ENCODE measurements around the gene PLXNA1. TPM values are rescaled to one million over a fixed set of nuclear protein-coding genes. Genes with fewer than 3 reads are reported as not detected.
A peak's percentile ranks its signal among the peaks of the same experiment; 100 is the strongest.

Gene PLXNA1
- total and polyA plus RNA-seq, 2 of the 8 experiments (the other 6 are each of a cell fraction or from before 2014, with no cell fraction given) = 47.5 to 54.9 TPM

DNA sequence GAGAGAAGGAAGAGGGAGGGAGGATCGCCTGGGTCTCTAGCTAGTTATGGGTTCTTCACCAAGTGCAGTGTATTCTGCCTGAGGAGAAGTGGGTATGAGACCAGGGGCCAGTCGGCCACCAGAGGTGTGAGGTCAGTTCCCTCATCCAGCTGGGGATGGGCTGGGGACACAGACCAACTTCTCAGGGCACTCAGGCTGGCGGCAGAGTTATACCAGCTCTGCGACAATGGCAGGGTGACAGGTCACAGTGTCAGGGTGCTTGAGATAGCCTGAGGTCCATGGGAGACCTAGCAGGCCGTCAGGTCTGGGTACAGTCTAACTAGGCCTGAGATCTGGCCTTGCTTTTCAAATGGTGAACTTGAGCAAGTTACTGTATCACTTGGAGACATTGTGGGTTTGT is 31.4 kb upstream of the PLXNA1 start:
- DNase-seq (ENCODE audit: low read depth in 1 of 2, low spot score in 2 of 2) (no peak), FAIRE-seq (no peak)
- Histone ChIP-seq H2BK120ac (replicated peaks; ENCODE audit: low read depth, low read length) (no peak overlapping the region), H3K9me3 (ENCODE audit: insufficient read depth in 2 of 2, low read depth in 1 of 2, low read length in 1 of 2) (no peaks in the 10 kb centered on the region), H4K5ac (ENCODE audit: insufficient read length, low read depth, low read length) (no peak overlapping the region), H3K23me2 (ENCODE audit: low read depth, low read length) (no peaks in the 10 kb centered on the region), H3K4ac (replicated peaks; ENCODE audit: insufficient read length, low read depth, low read length) (no peak overlapping the region), H2AK5ac (ENCODE audit: low read depth, low read length) (no peak overlapping the region), H2BK12ac (ENCODE audit: low read depth, low read length) (no peak overlapping the region), H4K20me1 (replicated peaks in 1 of 2; ENCODE audit: control insufficient read depth in 1 of 2, insufficient read depth in 2 of 2, low read length in 2 of 2) (peaks cover 0 to 2% of the 10 kb centered on the region in 2 experiments), H4K8ac (ENCODE audit: extremely low read depth, insufficient read depth, low read length) (no peak overlapping the region), H3K79me1 (ENCODE audit: low read depth, low read length) (no peaks in the 10 kb centered on the region), H3K27ac (ENCODE audit: low read depth, low read length) (no peak overlapping the region), H3K27me3 (replicated peaks in 1 of 4; ENCODE audit: control insufficient read depth in 3 of 4, extremely low read depth in 1 of 4, insufficient read depth in 3 of 4, low read length in 3 of 4) (no peaks in the 10 kb centered on the region), H4K91ac (replicated peaks; ENCODE audit: insufficient read length, low read length) (no peak overlapping the region), H3K14ac (ENCODE audit: insufficient read length) (no peak overlapping the region), H2BK15ac (ENCODE audit: low read length) (no peak overlapping the region), H3K18ac (ENCODE audit: extremely low read depth, low read length) (no peak overlapping the region), H3K79me2 (ENCODE audit: control insufficient read depth in 1 of 2, insufficient read depth in 2 of 2, low read length in 2 of 2) (no peaks in the 10 kb centered on the region), H3K4me3 (ENCODE audit: extremely low read depth in 1 of 4, insufficient read depth in 2 of 4, low read depth in 3 of 4, low read length in 4 of 4) (no peak overlapping the region), H3K56ac (replicated peaks; ENCODE audit: insufficient read length, low read depth, low read length) (no peak overlapping the region), H2AFZ (ENCODE audit: low read length) (no peak overlapping the region), H3K9ac (replicated peaks in 1 of 4; ENCODE audit: extremely low read depth in 1 of 4, low read depth in 3 of 4, low read length in 3 of 4) (no peak overlapping the region), H3K4me2 (ENCODE audit: insufficient read depth in 1 of 2, low read depth in 2 of 2, low read length in 2 of 2) (no peak overlapping the region), H2BK5ac (ENCODE audit: low read depth, low read length) (peak overlapping the region; percentile 35; the same call in 1 of the 2 replicates), H3K4me1 (replicated peaks in 1 of 4; ENCODE audit: control insufficient read depth in 3 of 4, insufficient read depth in 4 of 4, low read length in 3 of 4) (no peaks in the 10 kb centered on the region), H2BK20ac (ENCODE audit: low read length) (no peak overlapping the region), H3K36me3 (ENCODE audit: control insufficient read depth in 2 of 4, insufficient read depth in 4 of 4, low read length in 3 of 4) (no peaks in the 10 kb centered on the region), H3K23ac (ENCODE audit: insufficient read length) (no peak overlapping the region)
- TF ChIP-seq EZH2 (IDR thresholded peaks at IDR 0.05; ENCODE audit: low read depth, low read length, severe bottlenecking) = no peak
- CTCF ChIA-PET (ENCODE audit: partially characterized antibody) = interaction anchor here (0.9 to 3.7 kb wide), 4 partner anchors 10 to 200 kb away, joined by 3 to 13 read pairs (median 5); no protein-coding TSS in a partner anchor
- POLR2A ChIA-PET (ENCODE audit: partially characterized antibody) = no interaction called here
- 87% methylated on average over 4 of the region's 5 CpGs; no CpG with 5 or more reads in 1 of the 2 experiments for WGBS, 2 experiments (ENCODE audit: extremely low coverage in 1 of 2, insufficient coverage in 1 of 2, insufficient read length in 1 of 2, insufficient replicate concordance in 2 of 2, low coverage in 1 of 2, low lambda C conversion rate in 2 of 2, missing lambda C conversion rate in 1 of 2)

Measured in H1 (cell line).